Activated naive CD8-positive, alpha-beta T cell treated with anti-CD3 and anti-CD28 coated beads, Interleukin-2, amount 50 U/mL, for 24 hours (primary cell): ENCODE measurements around the gene ADAMTS18.
"Not testable (repeated sequence)": the region's sequence is repeated elsewhere in the genome, so short reads cannot be mapped to it uniquely, and the experiment has no call there.

ENCODE experiments used
- ATAC-seq: fragments of 150-1000 bp; cut with Tn5 transposase; one replicate; pipeline ENCODE4 v1.10.0; 2021
- DNase-seq: peaks from one replicate; pipeline ENCODE4 v3.0.0; 2021
- H3K27ac Mint-ChIP-seq: one replicate; pipeline ENCODE4 v1.8.0; 2021; ENCODE audit warnings: mild to moderate bottlenecking, mixed read lengths
- H3K27me3 Mint-ChIP-seq: one replicate; pipeline ENCODE4 v1.8.0; 2021; ENCODE audit warnings: mixed read lengths
- H3K36me3 Mint-ChIP-seq: one replicate; pipeline ENCODE4 v1.8.0; 2021; ENCODE audit warnings: low read depth, mixed read lengths
- H3K4me1 Mint-ChIP-seq: one replicate; pipeline ENCODE4 v1.8.0; 2021; ENCODE audit warnings: mixed read lengths
- H3K4me3 Mint-ChIP-seq: one replicate; pipeline ENCODE4 v1.8.0; 2021; ENCODE audit warnings: mild to moderate bottlenecking, moderate library complexity, mixed read lengths
- H3K9me3 Mint-ChIP-seq: one replicate; pipeline ENCODE4 v1.8.0; 2021; ENCODE audit warnings: mixed read lengths

The ADAMTS18 gene

GRCh38 chr16:77434530-77435271 lies at the start of gene ADAMTS18:
Gene ADAMTS18 (minus strand): TSS chr16:77435034. CDS start chr16:77434695, 339 bp downstream.
- H3K27me3 Mint-ChIP-seq: peaks cover 51% of the 10 kb centered on the region
- DNase-seq: no peak
- H3K9me3 Mint-ChIP-seq: no peaks in the 10 kb centered on the region
- no peak for ATAC-seq
- no peak within 1 kb of the TSS for H3K4me3 Mint-ChIP-seq
- no peaks in the 10 kb centered on the region for H3K4me1 Mint-ChIP-seq
- H3K36me3 Mint-ChIP-seq: no peaks in the 10 kb centered on the region
- H3K27ac Mint-ChIP-seq: no peak within 1 kb of the TSS

- Mint-ChIP-seq H3K27me3 (peaks cover 5% of the 10 kb centered on the region), H3K27ac (no peak overlapping the region), H3K9me3 (peaks cover 4% of the 10 kb centered on the region), H3K4me1 (no peaks in the 10 kb centered on the region), H3K36me3 (no peaks in the 10 kb centered on the region), H3K4me3 (no peak overlapping the region)
- no peak for DNase-seq
- no peak for ATAC-seq
Observed at GRCh38 chr16:77480681-77481315, 46.0 kb upstream of the ADAMTS18 start.

- ATAC-seq: no peak
- H3K4me3 Mint-ChIP-seq: no peak overlapping the region
- no peaks in the 10 kb centered on the region for H3K4me1 Mint-ChIP-seq
- H3K36me3 Mint-ChIP-seq: no peaks in the 10 kb centered on the region
- H3K27me3 Mint-ChIP-seq: peaks cover 13% of the 10 kb centered on the region
- no peaks in the 10 kb centered on the region for H3K9me3 Mint-ChIP-seq
- no peak overlapping the region for H3K27ac Mint-ChIP-seq
- no peak for DNase-seq
Observed at GRCh38 chr16:77472262-77472661, 37.4 kb upstream of the ADAMTS18 start.

- no peak for DNase-seq
- Mint-ChIP-seq H3K27ac (no peak overlapping the region), H3K4me3 (no peak overlapping the region), H3K9me3 (no peaks in the 10 kb centered on the region), H3K27me3 (peaks cover 14% of the 10 kb centered on the region), H3K36me3 (no peaks in the 10 kb centered on the region), H3K4me1 (no peaks in the 10 kb centered on the region)
- no peak for ATAC-seq
Observed at GRCh38 chr16:77470851-77471250, 36.0 kb upstream of the ADAMTS18 start.

- Mint-ChIP-seq H3K27ac (no peak overlapping the region), H3K36me3 (no peaks in the 10 kb centered on the region), H3K9me3 (no peaks in the 10 kb centered on the region), H3K4me1 (no peaks in the 10 kb centered on the region), H3K27me3 (peaks cover 15% of the 10 kb centered on the region), H3K4me3 (no peak overlapping the region)
- ATAC-seq (no peak), DNase-seq (no peak)
Observed at GRCh38 chr16:77469634-77470033, 34.8 kb upstream of the ADAMTS18 start.

- Mint-ChIP-seq H3K27me3 (peaks cover 15% of the 10 kb centered on the region), H3K36me3 (no peaks in the 10 kb centered on the region), H3K4me3 (no peak overlapping the region), H3K9me3 (no peaks in the 10 kb centered on the region), H3K4me1 (no peaks in the 10 kb centered on the region), H3K27ac (no peak overlapping the region)
- ATAC-seq (no peak), DNase-seq (no peak)
Observed at GRCh38 chr16:77468831-77469230, 34.0 kb upstream of the ADAMTS18 start.

- DNase-seq (no peak), ATAC-seq (no peak)
- no peak overlapping the region for H3K27ac Mint-ChIP-seq
- no peak overlapping the region for H3K4me3 Mint-ChIP-seq
- no peaks in the 10 kb centered on the region for H3K36me3 Mint-ChIP-seq
- peaks cover 9% of the 10 kb centered on the region for H3K27me3 Mint-ChIP-seq
- H3K9me3 Mint-ChIP-seq: no peaks in the 10 kb centered on the region
- no peaks in the 10 kb centered on the region for H3K4me1 Mint-ChIP-seq
Observed at GRCh38 chr16:77467821-77468335, 33.0 kb upstream of the ADAMTS18 start.

- H3K27ac Mint-ChIP-seq, DNase-seq, H3K9me3 Mint-ChIP-seq, H3K27me3 Mint-ChIP-seq, ATAC-seq, H3K4me1 Mint-ChIP-seq, H3K36me3 Mint-ChIP-seq, H3K4me3 Mint-ChIP-seq: not testable (repeated sequence)
Observed at GRCh38 chr16:77463659-77464058, 28.8 kb upstream of the ADAMTS18 start.

GRCh38 chr16:77462894-77463293 lies 28.1 kb upstream of the ADAMTS18 start:
- no peak overlapping the region for H3K4me3 Mint-ChIP-seq
- H3K36me3 Mint-ChIP-seq: no peaks in the 10 kb centered on the region
- no peaks in the 10 kb centered on the region for H3K9me3 Mint-ChIP-seq
- ATAC-seq (no peak), DNase-seq (no peak)
- H3K27me3 Mint-ChIP-seq: peaks cover 4% of the 10 kb centered on the region
- no peak overlapping the region for H3K27ac Mint-ChIP-seq
- no peaks in the 10 kb centered on the region for H3K4me1 Mint-ChIP-seq

GRCh38 chr16:77459534-77460254 lies 24.9 kb upstream of the ADAMTS18 start:
- H3K36me3 Mint-ChIP-seq: no peaks in the 10 kb centered on the region
- H3K27me3 Mint-ChIP-seq: no peaks in the 10 kb centered on the region
- no peaks in the 10 kb centered on the region for H3K4me1 Mint-ChIP-seq
- ATAC-seq: no peak
- H3K9me3 Mint-ChIP-seq: no peaks in the 10 kb centered on the region
- H3K27ac Mint-ChIP-seq: no peak overlapping the region
- H3K4me3 Mint-ChIP-seq: no peak overlapping the region
- DNase-seq: no peak

- Mint-ChIP-seq H3K4me1 (no peaks in the 10 kb centered on the region), H3K9me3 (no peaks in the 10 kb centered on the region), H3K27ac (no peak overlapping the region), H3K36me3 (no peaks in the 10 kb centered on the region), H3K27me3 (no peaks in the 10 kb centered on the region), H3K4me3 (no peak overlapping the region)
- ATAC-seq (no peak), DNase-seq (no peak)
Observed at GRCh38 chr16:77457046-77457445, 22.2 kb upstream of the ADAMTS18 start.

GRCh38 chr16:77452243-77452642 lies 17.4 kb upstream of the ADAMTS18 start:
- Mint-ChIP-seq H3K9me3 (peaks cover 4% of the 10 kb centered on the region), H3K36me3 (no peaks in the 10 kb centered on the region)

GRCh38 chr16:77450790-77451487 lies 16.1 kb upstream of the ADAMTS18 start:
- H3K4me3 Mint-ChIP-seq: no peak overlapping the region
- H3K27ac Mint-ChIP-seq: no peak overlapping the region
- H3K9me3 Mint-ChIP-seq: peaks cover 4% of the 10 kb centered on the region
- DNase-seq (no peak), ATAC-seq (no peak)
- H3K27me3 Mint-ChIP-seq: peaks cover 12% of the 10 kb centered on the region
- H3K4me1 Mint-ChIP-seq: no peaks in the 10 kb centered on the region
- H3K36me3 Mint-ChIP-seq: no peaks in the 10 kb centered on the region

More at GRCh38 chr16:77452243-77452642, 17.4 kb upstream of the ADAMTS18 start:
- Mint-ChIP-seq H3K4me1 (no peaks in the 10 kb centered on the region), H3K27me3 (peaks cover 7% of the 10 kb centered on the region), H3K27ac (no peak overlapping the region), H3K4me3 (no peak overlapping the region)
- ATAC-seq: no peak
- no peak for DNase-seq

- no peak for DNase-seq
- ATAC-seq: no peak
- no peaks in the 10 kb centered on the region for H3K4me1 Mint-ChIP-seq
- H3K27ac Mint-ChIP-seq: no peak overlapping the region
- no peaks in the 10 kb centered on the region for H3K36me3 Mint-ChIP-seq
- peaks cover 15% of the 10 kb centered on the region for H3K27me3 Mint-ChIP-seq
- no peak overlapping the region for H3K4me3 Mint-ChIP-seq
- peaks cover 4% of the 10 kb centered on the region for H3K9me3 Mint-ChIP-seq
Observed at GRCh38 chr16:77449208-77449607, 14.4 kb upstream of the ADAMTS18 start.
